ENCODE results near the gene SYNC.

DNA sequence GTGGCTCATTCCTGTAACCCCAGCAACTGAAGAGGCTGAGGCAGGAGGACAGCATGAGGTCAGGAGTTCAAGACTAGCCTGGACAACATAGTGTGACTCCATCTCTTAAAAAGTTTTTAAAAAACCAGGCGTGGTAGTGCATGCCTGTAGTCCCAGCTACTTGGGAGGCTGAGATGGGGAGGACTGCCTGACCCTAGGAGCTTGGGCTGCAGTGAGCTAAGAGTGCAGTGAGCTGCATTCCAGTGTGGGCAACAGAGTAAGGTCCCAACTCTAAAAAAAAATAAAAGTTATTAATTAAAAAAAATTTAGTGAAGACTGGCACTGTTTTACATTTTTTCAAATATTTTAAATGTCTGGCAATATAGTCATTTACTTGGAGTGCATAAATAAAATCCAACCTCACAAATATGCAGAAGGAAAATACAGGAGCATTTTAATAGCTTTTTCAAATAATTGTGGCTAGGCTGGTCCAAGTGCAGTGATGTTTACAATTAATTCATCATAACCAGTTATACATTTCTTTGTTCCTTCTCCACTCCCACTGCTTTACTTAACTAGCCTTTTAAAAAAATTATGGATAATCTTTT is 63.0 kb downstream of the SYNC start:
- TF ChIP-seq, protein P1, sequence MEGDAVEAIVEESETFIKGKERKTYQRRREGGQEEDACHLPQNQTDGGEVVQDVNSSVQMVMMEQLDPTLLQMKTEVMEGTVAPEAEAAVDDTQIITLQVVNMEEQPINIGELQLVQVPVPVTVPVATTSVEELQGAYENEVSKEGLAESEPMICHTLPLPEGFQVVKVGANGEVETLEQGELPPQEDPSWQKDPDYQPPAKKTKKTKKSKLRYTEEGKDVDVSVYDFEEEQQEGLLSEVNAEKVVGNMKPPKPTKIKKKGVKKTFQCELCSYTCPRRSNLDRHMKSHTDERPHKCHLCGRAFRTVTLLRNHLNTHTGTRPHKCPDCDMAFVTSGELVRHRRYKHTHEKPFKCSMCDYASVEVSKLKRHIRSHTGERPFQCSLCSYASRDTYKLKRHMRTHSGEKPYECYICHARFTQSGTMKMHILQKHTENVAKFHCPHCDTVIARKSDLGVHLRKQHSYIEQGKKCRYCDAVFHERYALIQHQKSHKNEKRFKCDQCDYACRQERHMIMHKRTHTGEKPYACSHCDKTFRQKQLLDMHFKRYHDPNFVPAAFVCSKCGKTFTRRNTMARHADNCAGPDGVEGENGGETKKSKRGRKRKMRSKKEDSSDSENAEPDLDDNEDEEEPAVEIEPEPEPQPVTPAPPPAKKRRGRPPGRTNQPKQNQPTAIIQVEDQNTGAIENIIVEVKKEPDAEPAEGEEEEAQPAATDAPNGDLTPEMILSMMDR (IDR thresholded peaks at IDR 0.05) = no peak
- TF ChIP-seq POLR2A (IDR thresholded peaks at IDR 0.05) = no peak
